Sigmoid colon (tissue), 4 donors: ENCODE measurements around the gene EHBP1L1.

ENCODE experiments used
- EP300 ChIP-seq, 4 donors: sonication (generic); formaldehyde crosslinking; IDR thresholded peaks; one replicate each; pipeline ENCODE4 v1.6.1; 2017; ENCODE audit warnings: antibody characterized with exemption in 4 of 4
- POLR2A ChIP-seq, 2 donors: fragments of 450-650 bp; IDR thresholded peaks; one replicate each; pipeline ENCODE4 v1.6.1; 2016; ENCODE audit warnings: antibody characterized with exemption in 2 of 2, mild to moderate bottlenecking in 2 of 2, moderate library complexity in 2 of 2
- POLR2AphosphoS5 ChIP-seq, 4 donors: sonication (generic); formaldehyde crosslinking; IDR thresholded peaks; one replicate each; pipeline ENCODE4 v1.6.1; 2017; ENCODE audit warnings: antibody characterized with exemption in 4 of 4
- TF ChIP-seq, protein P1 (sequence below), 4 experiments: fragments of 450-650 bp in 3 of 4; fragments of 200-600 bp in 1 of 4; IDR thresholded peaks; one replicate each; pipeline ENCODE4 v1.5.1; 2016 to 2019; ENCODE audit warnings: antibody characterized with exemption in 4 of 4, mild to moderate bottlenecking in 3 of 4, moderate library complexity in 2 of 4

DNA sequence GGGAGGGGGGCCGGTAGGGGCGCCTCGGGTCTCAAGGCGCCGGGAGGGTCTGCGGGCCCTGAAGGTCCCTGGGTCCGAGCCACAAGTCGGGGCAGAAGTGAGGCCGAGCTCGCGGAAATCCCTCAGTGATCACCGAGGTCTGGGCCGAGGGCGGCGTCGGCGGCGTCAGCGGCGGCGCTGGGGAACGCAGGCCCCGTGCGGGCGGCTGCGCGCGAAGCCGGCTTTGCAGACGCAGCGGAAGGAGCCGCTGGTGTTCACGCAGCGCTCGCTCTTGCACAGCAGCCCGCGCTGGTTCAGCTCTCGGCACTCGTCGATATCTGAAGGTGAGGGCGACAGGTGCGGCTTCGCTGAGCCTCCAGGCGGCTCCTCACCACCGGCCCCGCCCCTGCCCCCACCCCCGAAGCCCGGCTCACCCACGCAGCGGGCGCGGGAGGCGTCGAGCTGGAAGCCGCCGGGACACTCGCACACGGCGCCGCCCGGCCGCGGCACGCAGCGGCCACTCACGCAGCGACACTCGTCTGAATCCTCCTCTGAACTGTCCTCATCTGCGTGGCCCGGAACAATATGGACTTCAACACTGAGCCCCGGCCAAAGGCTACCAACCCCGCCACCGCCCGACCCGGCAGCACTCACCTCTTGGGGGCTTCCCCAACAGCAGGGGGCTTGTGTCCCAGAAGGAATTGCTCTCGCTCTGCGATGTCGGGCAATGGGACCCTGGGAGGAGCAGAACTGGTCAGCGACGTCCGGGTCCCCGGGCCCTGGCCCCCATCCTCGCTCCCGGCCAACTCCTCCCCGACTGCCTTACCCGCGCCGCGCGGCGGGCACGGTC lies 36.7 kb upstream of the EHBP1L1 start:
- TF ChIP-seq, protein P1, sequence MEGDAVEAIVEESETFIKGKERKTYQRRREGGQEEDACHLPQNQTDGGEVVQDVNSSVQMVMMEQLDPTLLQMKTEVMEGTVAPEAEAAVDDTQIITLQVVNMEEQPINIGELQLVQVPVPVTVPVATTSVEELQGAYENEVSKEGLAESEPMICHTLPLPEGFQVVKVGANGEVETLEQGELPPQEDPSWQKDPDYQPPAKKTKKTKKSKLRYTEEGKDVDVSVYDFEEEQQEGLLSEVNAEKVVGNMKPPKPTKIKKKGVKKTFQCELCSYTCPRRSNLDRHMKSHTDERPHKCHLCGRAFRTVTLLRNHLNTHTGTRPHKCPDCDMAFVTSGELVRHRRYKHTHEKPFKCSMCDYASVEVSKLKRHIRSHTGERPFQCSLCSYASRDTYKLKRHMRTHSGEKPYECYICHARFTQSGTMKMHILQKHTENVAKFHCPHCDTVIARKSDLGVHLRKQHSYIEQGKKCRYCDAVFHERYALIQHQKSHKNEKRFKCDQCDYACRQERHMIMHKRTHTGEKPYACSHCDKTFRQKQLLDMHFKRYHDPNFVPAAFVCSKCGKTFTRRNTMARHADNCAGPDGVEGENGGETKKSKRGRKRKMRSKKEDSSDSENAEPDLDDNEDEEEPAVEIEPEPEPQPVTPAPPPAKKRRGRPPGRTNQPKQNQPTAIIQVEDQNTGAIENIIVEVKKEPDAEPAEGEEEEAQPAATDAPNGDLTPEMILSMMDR (IDR thresholded peaks at IDR 0.05), result no peak
- TF ChIP-seq EP300 (IDR thresholded peaks at IDR 0.05) (no peak), POLR2AphosphoS5 (IDR thresholded peaks at IDR 0.05) (peak in 1 of 4 donors; percentile 1), POLR2A (IDR thresholded peaks at IDR 0.05) (no peak)
